GM21723 (cell line): Measurements from ENCODE around the gene NUP35.

Source experiments
- ATAC-seq: cut with Tn5 transposase; IDR thresholded peaks from one replicate; pipeline ENCODE4 v1.9.1; 2021; ENCODE audit warnings: mild to moderate bottlenecking, moderate library complexity; ENCODE audit not compliant: unreplicated experiment

The NUP35 gene

GRCh38 chr2:183209395-183210028 is 85.3 kb downstream of the NUP35 start:
- no peak for ATAC-seq
